Measurements from ENCODE around the gene MTFMT. TPM values are rescaled to one million over a fixed set of nuclear protein-coding genes. Genes with fewer than 3 reads are reported as not detected.
A peak's percentile ranks its signal among the peaks of the same experiment; 100 is the strongest.
"Not testable (repeated sequence)": the region's sequence is repeated elsewhere in the genome, so short reads cannot be mapped to it uniquely, and the experiment has no call there.

The MTFMT gene
- polyA plus RNA-seq, 1 donor: 8.5 TPM

DNA sequence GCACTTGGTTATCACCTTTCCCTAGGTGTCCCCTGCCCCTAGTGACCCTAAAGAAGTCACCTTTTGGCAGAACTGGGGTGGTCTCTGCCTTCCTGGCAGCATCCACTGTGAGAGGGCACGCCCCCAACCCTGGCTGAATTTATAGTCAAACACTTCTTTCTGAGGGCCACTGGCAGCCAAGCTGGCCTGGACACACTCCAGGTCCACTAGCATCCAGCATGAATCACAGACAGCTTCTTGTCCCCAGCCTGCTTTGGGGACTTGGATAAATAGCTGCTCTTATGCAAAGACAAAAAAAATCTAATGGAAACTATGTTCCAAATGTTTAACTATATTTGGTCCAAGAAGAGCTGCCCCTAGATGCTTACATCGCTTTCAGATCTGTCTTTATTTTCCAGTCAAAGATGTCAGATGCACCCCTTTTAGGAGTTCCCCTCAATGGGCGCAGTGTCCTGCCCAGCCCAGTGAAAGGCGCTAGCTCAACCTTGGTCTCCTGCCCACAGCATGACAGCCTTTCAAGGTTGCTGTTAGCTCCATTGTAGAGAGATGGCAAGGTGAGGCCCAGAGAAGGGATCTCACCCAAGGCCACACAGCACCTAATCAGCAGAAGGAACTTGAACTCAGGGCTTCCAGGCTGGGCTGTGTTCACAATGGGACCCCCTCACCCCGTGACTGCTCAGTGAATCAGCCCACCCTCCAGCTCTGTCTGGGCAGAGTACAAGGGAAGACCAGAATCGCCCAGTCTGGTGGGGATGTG, 31.4 kb upstream of the MTFMT start:
- no peak for DNase-seq (ENCODE audit: low read depth)

DNA sequence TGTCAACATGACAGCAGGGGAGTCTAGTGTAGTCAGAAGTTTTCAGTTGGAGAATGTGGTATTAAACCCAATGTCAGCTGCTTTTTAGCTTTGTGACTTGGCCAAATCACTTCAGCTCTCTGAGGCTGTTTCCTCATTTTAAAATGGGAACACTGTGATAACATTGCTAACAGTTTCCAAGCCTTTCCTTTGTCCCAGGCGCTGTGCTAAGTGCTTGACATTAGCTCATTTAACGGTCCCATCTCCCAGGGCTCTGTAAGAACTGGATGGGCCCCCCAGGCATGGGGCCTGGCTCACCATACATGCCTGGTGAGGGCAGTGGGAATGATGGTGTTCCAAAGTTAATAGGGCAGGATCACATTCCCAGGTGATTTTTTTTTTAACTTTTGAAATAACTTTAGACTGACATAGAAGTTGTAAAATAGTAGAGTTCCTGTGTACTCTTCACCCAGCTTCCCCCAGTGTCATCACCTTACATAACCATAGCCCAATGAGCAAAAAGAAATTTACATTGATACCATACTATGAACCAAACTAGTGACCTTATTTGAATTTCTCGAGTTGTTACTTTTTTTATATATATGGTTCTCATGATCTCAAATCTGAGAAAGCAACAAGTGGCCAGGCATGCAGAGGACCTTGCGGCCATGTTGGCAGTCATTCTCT, 30.6 kb upstream of the MTFMT start:
- no peak for DNase-seq (ENCODE audit: low read depth)

DNA sequence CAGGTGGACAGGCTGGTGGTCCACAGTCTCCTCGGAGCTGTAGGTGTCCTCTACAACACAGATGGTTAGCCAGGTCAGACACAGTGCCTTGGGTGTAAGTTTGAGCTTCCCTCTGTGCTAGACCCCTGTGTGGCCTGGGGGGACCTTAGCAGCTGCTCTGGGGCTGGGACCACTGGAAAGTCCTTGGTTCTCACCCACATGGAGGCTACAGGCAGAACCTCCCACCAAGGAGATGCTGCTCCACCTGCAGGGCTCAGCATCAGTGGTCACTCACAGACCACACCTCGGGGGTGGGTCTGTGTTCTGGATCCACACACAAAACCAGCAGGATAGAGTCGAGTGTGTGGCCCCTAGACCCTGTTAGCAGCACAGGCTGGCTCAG, 29.9 kb upstream of the MTFMT start:
- DNase-seq (ENCODE audit: low read depth): no peak

DNA sequence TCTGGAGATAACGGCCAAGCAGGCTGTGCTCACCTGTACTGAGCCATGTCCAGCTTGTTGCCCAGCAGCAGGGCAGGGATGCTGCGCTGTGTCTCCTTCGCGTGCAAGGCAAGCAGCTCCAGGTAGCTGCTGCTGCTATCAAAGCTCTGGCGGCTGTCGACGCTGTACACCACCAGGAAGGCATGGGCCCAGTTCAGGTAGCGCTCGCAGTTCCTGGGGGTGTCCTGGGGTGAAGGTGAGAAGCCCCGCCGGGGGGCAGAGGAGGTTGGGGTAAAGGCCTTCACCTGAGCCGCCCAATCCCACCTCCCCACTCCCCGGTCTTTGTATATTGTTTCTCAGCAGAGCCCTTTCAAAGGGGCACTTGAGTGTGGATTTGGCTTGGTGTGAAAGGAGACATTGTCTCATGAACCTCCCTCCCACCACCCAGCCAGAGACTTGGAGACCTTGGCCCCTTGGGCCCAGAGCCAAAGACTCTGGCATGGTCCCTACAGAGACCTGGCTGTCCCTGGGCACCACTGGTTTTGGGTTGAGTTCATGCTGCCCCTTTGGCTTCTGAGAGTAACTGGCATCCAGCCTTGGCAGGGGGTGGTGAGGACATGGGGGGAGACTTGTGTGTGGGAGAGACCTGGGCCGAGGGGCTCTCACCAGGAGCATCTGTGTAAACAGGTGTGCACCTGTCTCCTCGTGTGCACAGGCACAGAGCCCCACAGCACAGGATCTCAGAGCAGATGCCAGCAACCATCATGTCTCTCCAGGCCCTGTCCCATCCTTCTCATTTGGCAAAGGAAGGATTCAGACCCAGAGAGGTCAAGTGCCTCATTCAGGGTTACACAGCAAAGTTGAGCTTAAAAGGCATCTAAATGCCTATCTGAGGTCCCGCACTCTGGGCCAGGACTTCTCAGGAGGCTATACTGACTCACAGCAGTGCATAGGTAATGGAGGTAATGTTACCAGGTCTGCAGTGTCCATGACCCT, 29.2 kb upstream of the MTFMT start:
- DNase-seq (ENCODE audit: low read depth): no peak

DNA sequence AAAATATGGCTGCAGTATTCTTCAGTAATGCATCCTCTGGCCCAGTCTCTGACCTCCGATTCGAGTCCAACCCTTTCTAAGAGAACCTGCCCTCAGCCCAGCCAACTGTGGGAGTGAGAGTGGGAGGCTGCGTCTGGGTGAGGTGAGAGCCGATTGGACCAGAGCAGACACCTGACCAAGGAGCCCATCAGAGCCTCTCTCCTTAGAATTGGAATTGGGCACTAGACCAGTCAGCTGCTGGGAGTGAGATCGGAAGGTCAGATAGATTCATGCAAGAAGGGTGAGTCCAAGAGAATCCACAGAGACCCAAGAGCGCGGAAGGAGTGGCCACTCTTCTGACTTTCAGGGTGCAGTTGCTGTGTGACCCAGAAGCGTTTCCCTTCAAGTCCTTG, 28.1 kb upstream of the MTFMT start:
- DNase-seq (ENCODE audit: low read depth): no peak

DNA sequence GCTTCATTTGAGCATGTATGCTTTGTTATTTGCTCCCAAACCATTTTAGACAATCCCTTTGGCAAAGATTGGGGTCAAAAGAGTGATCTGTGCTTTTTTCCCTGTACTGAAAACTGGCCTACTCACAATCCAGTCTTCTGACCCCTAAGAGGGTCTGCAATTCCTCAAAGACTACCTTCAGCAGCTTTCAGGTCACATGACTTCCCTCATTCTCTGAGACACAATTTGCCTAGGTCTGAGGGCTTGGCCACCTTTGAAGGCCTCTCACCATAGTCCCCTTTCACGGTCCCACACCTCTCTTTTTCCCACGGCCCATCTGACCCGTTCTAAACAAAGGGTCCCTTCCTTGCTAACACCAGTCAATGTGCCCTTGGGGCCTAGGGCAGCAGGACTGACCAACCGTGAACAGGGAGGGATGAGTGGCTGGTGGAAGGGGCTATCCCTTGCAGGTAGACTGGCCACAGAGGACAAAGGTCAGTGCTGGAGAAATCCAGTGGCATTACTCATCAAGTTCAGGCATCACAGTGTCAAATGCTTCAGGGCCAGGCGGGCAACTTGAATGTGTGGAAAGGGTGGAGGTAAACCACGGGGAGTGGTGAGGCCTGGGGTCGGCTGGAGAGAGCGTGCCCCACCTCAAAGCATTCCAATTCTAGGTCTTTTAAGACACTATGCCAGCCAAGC, 27.6 kb upstream of the MTFMT start:
- DNase-seq (ENCODE audit: low read depth): no peak

DNA sequence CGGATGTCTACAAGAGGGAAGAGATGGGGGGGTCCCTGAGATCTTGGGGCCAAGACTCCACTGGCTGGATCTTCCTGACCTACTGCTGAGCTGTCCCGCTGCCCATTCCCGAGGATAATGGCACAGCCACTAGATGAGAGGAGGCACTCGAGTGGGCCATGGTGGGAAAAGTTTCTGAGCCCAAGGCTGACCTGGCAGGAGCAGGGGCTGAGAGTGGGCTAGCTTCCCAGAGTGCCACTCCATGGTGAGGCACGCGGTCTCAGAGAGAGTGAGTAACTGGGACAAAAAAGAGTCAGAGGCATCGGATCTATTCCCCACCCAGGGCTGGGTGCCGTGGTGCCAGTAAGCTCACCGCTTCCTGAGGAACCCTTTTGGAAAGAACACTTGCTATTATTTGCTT, 26.7 kb upstream of the MTFMT start:
- DNase-seq (ENCODE audit: low read depth): no peak

DNA sequence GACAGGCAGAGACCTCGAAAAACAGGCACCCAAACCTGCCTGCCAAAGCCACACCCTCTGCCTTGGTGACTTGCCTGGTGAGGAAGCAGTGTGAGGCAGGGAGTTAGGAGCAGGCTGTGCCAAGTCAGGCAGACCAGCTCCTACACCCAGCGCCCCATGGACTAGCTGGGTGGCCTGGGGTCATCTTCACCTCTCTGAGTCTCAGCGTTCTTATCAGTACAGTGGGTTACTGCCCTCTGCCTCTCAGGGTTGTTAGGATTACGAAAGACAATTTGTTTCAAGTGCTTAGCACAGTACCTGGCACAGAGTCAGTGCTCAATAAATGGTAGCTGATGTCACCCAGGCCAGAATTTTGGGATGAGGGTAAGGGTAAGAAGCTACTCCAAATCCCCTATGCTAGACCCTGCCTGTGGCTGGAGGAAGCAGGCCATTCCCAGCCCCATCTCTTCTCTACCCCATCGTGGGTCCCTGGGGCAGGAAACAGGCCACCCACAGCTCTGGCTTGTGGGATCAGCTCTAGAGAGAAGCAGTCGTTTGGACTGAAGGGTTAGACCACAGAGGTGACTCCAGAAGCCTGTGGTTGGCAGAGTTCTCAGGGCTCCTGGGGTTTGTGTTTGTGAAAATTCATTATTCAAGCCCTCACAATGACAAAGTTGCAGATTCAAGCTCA, 25.9 kb upstream of the MTFMT start:
- DNase-seq (ENCODE audit: low read depth): no peak

DNA sequence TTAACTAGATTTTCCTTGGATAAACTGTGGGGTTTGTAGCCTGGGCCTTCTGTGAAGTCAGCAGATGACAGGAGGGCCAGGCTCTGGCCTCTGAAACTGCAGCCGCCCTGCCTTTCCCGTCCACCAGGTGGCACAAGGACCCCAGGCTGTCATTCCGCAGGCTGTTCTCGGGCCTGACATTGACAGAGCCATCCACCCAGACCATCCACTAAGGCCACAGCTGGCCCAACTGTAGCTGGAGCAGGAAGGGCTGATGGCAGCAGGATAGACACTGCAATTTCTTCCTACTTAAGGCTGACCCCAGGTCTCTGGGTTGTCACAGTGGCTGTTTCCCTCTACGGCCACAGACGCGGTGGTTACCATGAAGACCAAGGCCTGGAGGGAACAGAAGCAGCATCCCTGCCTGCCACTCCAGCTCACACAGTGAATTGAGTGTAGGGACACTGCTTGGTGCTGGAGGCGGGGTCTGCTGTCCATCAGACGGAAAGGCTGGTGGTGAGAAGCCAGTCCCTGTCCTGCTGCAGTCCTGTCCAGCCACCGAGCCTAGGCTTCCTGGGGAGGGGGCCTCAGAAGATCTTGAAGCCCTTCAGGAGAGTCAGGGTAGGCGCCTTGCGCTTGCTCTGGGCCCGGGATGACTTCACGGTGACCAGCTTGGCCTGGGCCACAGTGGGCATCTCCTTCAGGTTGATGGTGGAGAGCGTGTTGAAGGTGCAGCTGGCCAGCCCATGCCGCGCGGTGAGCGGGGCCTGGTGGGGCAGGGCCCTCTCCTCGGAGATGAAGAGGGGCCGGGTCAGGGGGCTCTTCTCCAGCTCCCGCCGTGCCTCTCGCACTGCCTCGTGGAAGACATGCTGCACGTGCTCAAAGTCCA, 25.1 kb upstream of the MTFMT start:
- no peak for DNase-seq (ENCODE audit: low read depth)

DNA sequence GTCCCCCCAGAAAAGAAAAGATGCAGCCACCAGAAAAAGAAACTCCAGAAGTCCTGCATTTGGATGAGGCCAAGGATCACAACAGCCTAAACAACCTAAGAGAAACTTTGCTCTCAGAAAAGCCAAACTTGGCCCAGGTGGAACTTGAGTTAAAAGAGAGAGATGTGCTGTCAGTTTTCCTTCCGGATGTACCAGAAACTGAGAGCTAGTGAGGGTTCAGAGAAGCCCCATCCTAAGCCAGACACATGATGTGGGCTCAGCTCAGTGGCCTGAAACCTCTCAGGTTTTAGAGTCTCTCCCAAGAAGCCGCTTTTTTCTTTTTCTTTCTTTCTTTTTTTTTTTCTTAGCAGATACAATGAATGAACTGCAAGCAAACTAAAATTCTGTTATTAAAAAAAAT, 23.5 kb upstream of the MTFMT start:
- DNase-seq (ENCODE audit: low read depth): no peak

DNA sequence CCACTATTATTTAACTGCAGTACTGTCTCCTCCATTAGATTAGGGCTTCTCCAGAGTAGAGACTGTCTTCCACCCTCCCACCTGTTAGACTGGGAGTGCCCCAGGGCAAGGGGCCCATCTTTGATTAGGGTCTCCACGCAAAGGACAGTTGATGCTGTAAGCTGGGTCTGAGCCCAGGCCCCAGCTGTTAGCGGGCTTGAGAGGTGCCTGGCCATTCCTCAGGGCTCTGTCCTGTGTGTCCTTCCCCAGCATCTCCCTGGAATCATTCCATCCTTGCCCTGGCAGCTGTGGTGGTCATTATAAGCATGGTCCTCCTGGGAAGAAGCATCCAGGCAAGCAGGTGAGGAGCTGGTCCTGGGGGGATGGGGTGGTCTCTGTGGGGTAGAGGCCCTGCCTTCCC, 21.8 kb upstream of the MTFMT start:
- DNase-seq (ENCODE audit: low read depth): no peak

DNA sequence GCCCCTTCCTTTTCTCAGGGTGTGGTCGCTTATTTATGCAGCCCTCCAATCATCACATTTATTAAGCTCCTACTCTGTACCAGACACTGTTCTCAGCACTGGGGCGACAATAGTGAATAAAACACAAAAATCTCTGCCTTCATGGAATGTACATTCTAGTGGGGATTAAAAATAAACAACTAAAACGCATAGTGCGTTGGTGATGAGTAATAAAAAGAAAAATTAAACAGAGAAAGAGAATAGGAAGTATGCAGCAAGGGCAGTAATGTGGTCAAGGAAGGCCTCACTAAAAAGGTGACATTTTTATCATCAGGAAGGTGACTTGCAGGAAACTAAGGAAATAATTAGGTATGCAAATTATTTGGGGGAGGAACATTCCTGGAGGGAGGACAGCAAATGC, 20.8 kb upstream of the MTFMT start:
- DNase-seq (ENCODE audit: low read depth): no peak

DNA sequence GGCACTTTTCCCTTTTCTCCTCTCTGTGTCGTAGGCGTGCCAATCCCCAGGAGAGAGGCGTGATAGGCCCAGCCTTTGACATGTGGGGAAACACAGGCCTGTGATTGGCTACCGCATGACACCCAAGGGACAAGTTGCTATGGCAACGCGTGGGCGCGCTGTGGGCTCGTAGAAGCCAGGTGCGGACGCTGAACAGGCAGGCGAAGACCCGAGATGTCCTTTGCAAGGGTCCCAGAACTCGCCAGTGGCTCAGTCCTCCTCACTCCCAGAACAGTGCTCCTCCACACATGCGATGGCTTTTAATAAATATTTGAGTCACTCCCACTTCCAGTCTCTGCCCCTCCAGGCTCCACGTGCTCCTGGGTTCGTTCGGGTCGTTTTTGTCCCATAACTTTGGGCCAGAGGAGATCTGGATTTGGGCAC, 20.0 kb upstream of the MTFMT start:
- peak; percentile 68 for DNase-seq (ENCODE audit: low read depth)

DNA sequence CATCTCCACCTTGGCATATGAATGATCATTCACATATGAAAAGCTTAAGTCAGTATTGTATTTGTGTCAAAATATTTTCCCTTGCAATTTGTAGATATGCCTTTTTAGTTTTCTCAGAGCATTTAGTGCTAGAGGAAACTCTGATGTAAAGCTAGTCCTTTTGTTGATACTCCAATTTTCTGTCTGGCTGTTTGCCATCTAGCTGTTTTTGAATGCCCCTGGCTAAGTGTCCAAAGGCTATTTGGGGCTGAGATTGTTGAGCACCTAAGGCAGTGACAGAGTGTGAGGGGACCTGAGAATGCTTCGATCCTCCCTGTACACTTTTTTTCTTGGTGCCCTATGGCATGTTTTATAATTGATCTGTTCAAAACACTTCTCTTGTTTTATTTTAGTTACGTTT, 18.8 kb upstream of the MTFMT start:
- DNase-seq (ENCODE audit: low read depth): no peak

DNA sequence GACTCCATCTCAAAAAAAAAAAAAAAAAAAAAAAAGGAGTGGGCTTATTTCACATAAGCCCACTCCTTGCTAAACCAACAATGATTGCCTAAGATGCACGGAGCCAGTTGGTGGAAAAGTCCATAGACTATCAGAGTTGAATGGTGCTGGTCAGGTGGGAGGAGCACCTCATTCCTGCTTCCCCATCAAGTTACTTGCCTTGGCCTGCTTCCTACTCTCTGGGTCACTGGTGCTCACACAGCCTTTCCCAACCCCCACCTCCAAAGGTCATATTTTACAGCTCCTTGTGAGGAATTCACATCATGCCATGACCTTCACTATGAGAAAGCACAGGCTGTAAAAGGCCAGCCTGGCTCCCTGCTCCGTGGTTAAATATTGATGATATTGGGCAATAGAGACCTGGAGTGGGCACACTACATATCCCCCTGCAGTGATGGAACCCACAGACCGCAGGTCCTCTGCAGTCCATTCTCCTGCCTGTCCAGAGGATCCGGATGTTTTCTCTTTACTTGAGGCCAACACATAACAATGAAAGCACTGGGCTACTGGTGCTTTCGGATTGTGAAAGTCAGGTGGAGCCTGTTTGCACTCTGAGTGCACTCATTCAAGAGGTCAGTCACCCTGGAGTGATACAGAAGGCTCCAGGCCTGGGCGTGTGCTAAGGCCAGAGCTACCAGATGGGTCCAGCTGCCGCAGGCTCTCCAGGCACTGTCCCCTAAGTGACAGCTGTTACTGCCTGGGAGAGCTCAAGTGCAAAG, 15.5 kb upstream of the MTFMT start, which contains the start of gene SLC51B:
Gene SLC51B (plus strand): TSS at position 664 of the 758 bp plus-strand sequence. CDS start 4,618 bp downstream, outside the sequence.
- no peak for DNase-seq (ENCODE audit: low read depth)

DNA sequence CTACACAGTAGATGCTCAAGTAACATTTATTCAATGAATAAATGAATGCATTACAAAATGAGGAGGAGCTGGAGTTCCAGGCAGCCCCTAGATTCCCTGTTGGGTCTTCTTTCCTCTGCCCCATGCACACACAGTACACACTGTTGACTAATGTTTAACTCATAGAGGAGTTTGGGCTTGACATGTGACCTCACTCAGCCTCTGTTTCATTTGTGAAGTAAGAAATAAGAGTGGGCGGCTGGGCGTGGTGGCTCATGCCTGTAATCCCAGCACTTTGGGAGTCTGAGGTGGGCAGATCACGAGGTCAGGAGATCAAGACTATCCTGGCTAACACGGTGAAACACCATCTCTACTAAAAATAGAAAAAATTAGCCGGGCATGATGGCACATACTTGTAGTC, 14.8 kb upstream of the MTFMT start:
- DNase-seq (ENCODE audit: low read depth): not testable (repeated sequence)

DNA sequence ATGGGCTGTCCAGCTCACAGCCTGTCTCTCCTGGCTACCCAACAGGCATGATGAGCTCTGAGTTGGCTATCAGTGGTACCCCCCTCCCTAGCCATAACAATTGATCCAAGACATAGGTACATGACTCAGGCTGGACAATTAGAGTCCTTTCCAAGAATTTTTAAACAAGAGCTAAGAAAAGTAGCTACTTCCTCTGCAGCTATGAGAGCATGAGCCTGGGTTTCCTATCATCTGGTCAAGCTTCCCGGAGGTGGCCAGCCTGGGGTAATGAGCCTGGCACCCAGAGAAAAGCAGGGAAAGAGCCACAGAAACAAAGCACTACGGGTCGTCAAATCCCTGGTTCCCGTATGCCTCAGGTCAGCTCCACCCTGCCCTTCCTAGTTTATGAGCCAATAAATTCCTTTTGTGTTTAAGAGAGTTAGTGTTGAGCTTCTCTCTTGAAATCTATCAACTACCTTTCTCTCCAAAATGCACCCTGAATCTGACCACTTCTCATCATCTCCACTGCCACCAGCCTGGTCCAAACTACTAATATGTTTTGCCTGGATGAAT, 13.4 kb upstream of the MTFMT start:
- DNase-seq (ENCODE audit: low read depth): no peak

DNA sequence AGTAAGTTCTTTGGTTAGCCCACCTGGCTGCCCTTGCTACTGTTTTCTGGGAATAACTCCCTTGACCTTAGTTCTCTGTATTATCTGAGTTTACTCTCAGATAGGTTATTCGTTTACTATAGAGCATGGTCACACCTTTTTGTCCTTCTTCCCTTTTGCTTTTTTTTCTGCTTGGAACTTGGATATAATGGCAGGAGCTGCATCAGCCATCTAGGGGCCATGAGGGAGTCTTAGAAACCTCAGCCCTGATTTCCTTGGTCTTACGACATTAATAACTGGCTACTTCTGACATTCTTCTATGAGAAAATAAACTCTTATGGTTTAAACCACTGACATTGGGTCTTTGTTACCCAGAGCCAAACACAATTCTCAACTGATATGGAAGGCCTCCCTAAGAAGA, 12.3 kb upstream of the MTFMT start:
- no peak for DNase-seq (ENCODE audit: low read depth)

DNA sequence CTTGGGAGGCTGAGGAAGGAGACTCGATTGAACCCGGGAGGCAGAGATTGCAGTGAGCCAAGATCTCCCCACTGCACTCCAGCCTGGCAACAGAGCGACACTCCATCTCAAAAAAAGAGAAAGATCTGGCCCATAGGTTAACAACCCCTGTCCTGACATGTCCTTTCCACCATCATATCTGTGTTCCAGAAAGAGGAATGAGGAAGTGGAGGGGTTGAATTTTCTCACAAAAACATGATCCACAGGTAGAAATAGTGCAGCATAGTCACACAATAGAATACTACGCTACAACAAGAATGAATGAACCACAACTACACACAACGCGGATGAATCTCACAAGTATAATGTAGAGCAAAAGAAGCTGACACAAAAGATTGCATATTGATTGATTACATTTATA, 11.0 kb upstream of the MTFMT start:
- no peak for DNase-seq (ENCODE audit: low read depth)
